HG03025 (cell line): ENCODE results near the gene FAM47E.
A peak's percentile ranks its signal among the peaks of the same experiment; 100 is the strongest.

Source experiments
- ATAC-seq: cut with Tn5 transposase; IDR thresholded peaks from one replicate; pipeline ENCODE4 v1.9.1; 2021; ENCODE audit warnings: mild to moderate bottlenecking, moderate library complexity; ENCODE audit not compliant: unreplicated experiment, low FRiP score

Gene FAM47E

GRCh38 chr4:76293772-76294171, 42.3 kb downstream of the FAM47E start:
- no peak for ATAC-seq

- no peak for ATAC-seq
Observed at GRCh38 chr4:76296286-76296820, 44.8 kb downstream of the FAM47E start.

GRCh38 chr4:76298227-76298626, 46.7 kb downstream of the FAM47E start:
- ATAC-seq, result no peak

GRCh38 chr4:76300012-76300411, 48.5 kb downstream of the FAM47E start:
- no peak for ATAC-seq

- peak; percentile 98 for ATAC-seq
Observed at GRCh38 chr4:76301068-76301774, 49.7 kb downstream of the FAM47E start.

- no peak for ATAC-seq
Observed at GRCh38 chr4:76301775-76302162, 50.2 kb downstream of the FAM47E start.

GRCh38 chr4:76302826-76303438, 51.4 kb downstream of the FAM47E start:
- ATAC-seq, result no peak

- no peak for ATAC-seq
Observed at GRCh38 chr4:76305033-76305687, 53.6 kb downstream of the FAM47E start.

- no peak for ATAC-seq
Observed at GRCh38 chr4:76305971-76306881, 54.7 kb downstream of the FAM47E start, which contains the start of gene STBD1. TSS of gene STBD1 (plus strand) at chr4:76306733. CDS start at chr4:76306770, 37 bp downstream.

- ATAC-seq, result no peak
Observed at GRCh38 chr4:76306882-76307659, 55.5 kb downstream of the FAM47E start.

GRCh38 chr4:76307660-76308014, 56.1 kb downstream of the FAM47E start:
- no peak for ATAC-seq

GRCh38 chr4:76308548-76308947, 57.0 kb downstream of the FAM47E start:
- no peak for ATAC-seq

GRCh38 chr4:76309939-76310550, 58.5 kb downstream of the FAM47E start:
- no peak for ATAC-seq

- ATAC-seq, result no peak
Observed at GRCh38 chr4:76310683-76311082, 59.2 kb downstream of the FAM47E start.

- ATAC-seq, result no peak
Observed at GRCh38 chr4:76311896-76312331, 60.4 kb downstream of the FAM47E start.

GRCh38 chr4:76312457-76312856, 60.9 kb downstream of the FAM47E start:
- ATAC-seq, result no peak

GRCh38 chr4:76313547-76313946, 62.0 kb downstream of the FAM47E start:
- ATAC-seq, result no peak

- ATAC-seq, result no peak
Observed at GRCh38 chr4:76315267-76315918, 63.9 kb downstream of the FAM47E start.

- no peak for ATAC-seq
Observed at GRCh38 chr4:76316131-76316530, 64.6 kb downstream of the FAM47E start.
